Umbilical cord (tissue), 2 donors: Measurements from ENCODE around the gene RUBCNL. TPM values are rescaled to one million over a fixed set of nuclear protein-coding genes. Genes with fewer than 3 reads are reported as not detected.

Experiments used
- DNase-seq: peaks from one replicate; pipeline ENCODE4 v3.0.0-alpha.2; 2015; ENCODE audit warnings: low spot score
- total RNA-seq: library from RNA; depleted of rRNA; stranded (reverse); fragments of >200 nt; gene quantifications from one replicate; pipeline ENCODE4 v1.2.3, GENCODE V29; 2014; ENCODE audit warnings: low replicate concordance; ENCODE audit not compliant: insufficient read depth

RUBCNL gene
- total RNA-seq, 1 donor from 2014 or later, result 3.6 TPM

- DNase-seq, result no peak
Measured at GRCh38 chr13:46310066-46310465, 77.0 kb downstream of the RUBCNL start.

GRCh38 chr13:46307554-46307953 lies 79.5 kb downstream of the RUBCNL start:
- DNase-seq, result no peak

DNA sequence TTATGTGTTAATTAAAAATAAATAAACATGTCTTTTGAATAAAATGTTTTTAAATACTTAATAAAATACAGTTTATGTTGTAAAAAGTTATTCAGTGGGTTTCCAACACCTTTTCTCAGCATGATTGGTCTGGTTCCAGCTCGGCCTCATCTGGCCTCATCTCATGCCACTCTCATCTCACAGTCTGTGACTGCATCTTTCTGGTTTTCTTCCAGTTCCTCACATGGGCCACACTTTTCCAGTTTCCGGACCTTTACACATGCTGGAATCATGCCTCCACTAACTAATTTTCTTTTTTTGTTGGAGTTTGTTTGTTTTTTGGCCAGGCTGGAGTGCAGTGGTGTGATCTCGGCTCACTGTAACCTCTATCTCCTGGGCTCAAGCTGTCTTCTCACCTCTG lies 82.5 kb downstream of the RUBCNL start:
- DNase-seq, result no peak

- no peak for DNase-seq
Measured at GRCh38 chr13:46303742-46304385, 83.2 kb downstream of the RUBCNL start.

DNA sequence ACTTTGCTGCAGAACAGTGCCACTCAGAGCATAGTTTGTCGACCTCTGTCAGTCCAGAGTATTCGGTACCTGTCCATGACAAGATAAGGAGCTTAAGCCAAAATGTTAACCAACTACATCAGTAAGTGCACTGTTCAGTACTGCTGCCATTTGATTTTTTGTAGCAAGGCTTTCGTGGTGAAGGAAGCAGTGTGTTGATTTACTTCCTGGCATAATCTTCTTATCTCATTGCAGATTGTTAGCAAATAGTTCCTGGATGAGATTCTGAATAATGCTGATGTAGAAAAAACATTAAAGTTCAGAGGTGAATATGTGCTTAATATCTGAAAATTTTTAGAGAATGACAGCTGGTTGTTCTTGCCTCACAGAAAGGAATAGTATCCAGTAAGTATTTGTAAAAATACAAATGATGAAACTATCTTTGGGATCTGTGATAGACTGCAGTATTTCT lies 89.7 kb downstream of the RUBCNL start:
- peak; percentile 28 for DNase-seq

GRCh38 chr13:46296921-46297320 lies 90.1 kb downstream of the RUBCNL start:
- no peak for DNase-seq

GRCh38 chr13:46296115-46296822 lies 90.8 kb downstream of the RUBCNL start:
- peak; percentile 78 for DNase-seq

- peak; percentile 22 for DNase-seq
Measured at GRCh38 chr13:46295491-46296114, 91.4 kb downstream of the RUBCNL start.

GRCh38 chr13:46293436-46293835 lies 93.6 kb downstream of the RUBCNL start:
- DNase-seq, result no peak

Other genes starting within 250 kb of the RUBCNL start
- 13.2 TPM for gene LCP1, start 205.1 kb downstream of the RUBCNL start, total RNA-seq
- 0.72 TPM for gene LRRC63, start 175.3 kb downstream of the RUBCNL start, total RNA-seq
- 15.4 TPM for gene LRCH1, start 165.9 kb upstream of the RUBCNL start, total RNA-seq